ENCODE results near the gene CACNA2D2.

- TF ChIP-seq, protein P1, sequence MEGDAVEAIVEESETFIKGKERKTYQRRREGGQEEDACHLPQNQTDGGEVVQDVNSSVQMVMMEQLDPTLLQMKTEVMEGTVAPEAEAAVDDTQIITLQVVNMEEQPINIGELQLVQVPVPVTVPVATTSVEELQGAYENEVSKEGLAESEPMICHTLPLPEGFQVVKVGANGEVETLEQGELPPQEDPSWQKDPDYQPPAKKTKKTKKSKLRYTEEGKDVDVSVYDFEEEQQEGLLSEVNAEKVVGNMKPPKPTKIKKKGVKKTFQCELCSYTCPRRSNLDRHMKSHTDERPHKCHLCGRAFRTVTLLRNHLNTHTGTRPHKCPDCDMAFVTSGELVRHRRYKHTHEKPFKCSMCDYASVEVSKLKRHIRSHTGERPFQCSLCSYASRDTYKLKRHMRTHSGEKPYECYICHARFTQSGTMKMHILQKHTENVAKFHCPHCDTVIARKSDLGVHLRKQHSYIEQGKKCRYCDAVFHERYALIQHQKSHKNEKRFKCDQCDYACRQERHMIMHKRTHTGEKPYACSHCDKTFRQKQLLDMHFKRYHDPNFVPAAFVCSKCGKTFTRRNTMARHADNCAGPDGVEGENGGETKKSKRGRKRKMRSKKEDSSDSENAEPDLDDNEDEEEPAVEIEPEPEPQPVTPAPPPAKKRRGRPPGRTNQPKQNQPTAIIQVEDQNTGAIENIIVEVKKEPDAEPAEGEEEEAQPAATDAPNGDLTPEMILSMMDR (IDR thresholded peaks at IDR 0.05) = no peak
- TF ChIP-seq POLR2A (IDR thresholded peaks at IDR 0.05) = no peak
Observed at GRCh38 chr3:50523279-50523811, 19.9 kb upstream of the CACNA2D2 start.
